Caco-2 (cell line): Measurements from ENCODE around the gene PLCH1. TPM values are rescaled to one million over a fixed set of nuclear protein-coding genes. Genes with fewer than 3 reads are reported as not detected.

Experiments
- BruUV-seq: library from RNA; stranded (reverse); fragments of 400-500 nt; replicated peaks from 2 replicates; lab custom pipeline; 2021; lab: Mats Ljungman, UMichigan
- CTCF ChIA-PET: fragments of 300-600 bp; sonication (Branson Sonifier 250); formaldehyde crosslinking; loops from one replicate; lab custom pipeline; 2022; ENCODE audit warnings: antibody characterized with exemption; lab: Charles Lee
- POLR2A ChIA-PET: fragments of 300-600 bp; sonication (Branson Sonifier 250); formaldehyde crosslinking; loops from one replicate; lab custom pipeline; 2022; ENCODE audit warnings: antibody characterized with exemption; lab: Charles Lee
- DNase-seq, 2 experiments: peaks; one replicate each; pipeline versions ENCODE4 v3.0.0 to v3.0.0-alpha.2; 2020 to 2022
- H3K27me3 ChIP-seq: replicated peaks from 2 replicates; pipeline ENCODE4 v1.6.0; 2011; ENCODE audit warnings: low read length; ENCODE audit not compliant: control insufficient read depth, insufficient read depth
- H3K36me3 ChIP-seq: 2 replicates; pipeline ENCODE4 v1.5.1; 2011; ENCODE audit warnings: low read length; ENCODE audit not compliant: control insufficient read depth, insufficient read depth
- H3K4me1 ChIP-seq: fragments of 250-450 bp; sonication (Bioruptor Pico); 2 replicates; pipeline ENCODE4 v1.5.1; 2020; ENCODE audit warnings: mild to moderate bottlenecking
- H3K4me3 ChIP-seq: 2 replicates; pipeline ENCODE4 v1.5.1; 2011; ENCODE audit warnings: low read depth, mild to moderate bottlenecking, control low read depth, low read length
- H3K9me3 ChIP-seq: fragments of 250-450 bp; sonication (Bioruptor Pico); 2 replicates; pipeline ENCODE4 v1.5.1; 2020; ENCODE audit warnings: mild to moderate bottlenecking, moderate library complexity
- H3K27ac Mint-ChIP-seq: one replicate; pipeline ENCODE4 v1.8.0; 2022; ENCODE audit warnings: mixed read lengths; ENCODE audit not compliant: unreplicated experiment
- H3K27me3 Mint-ChIP-seq: one replicate; pipeline ENCODE4 v1.8.0; 2022; ENCODE audit warnings: mixed read lengths; ENCODE audit not compliant: insufficient read depth, unreplicated experiment
- H3K36me3 Mint-ChIP-seq: one replicate; pipeline ENCODE4 v1.8.0; 2022; ENCODE audit warnings: mild to moderate bottlenecking, mixed read lengths; ENCODE audit not compliant: insufficient read depth, unreplicated experiment
- H3K4me1 Mint-ChIP-seq: one replicate; pipeline ENCODE4 v1.8.0; 2022; ENCODE audit warnings: low read depth, mixed read lengths; ENCODE audit not compliant: unreplicated experiment
- H3K4me3 Mint-ChIP-seq: one replicate; pipeline ENCODE4 v1.8.0; 2022; ENCODE audit warnings: mild to moderate bottlenecking, moderate library complexity, mixed read lengths; ENCODE audit not compliant: unreplicated experiment
- H3K9me3 Mint-ChIP-seq: one replicate; pipeline ENCODE4 v1.8.0; 2022; ENCODE audit warnings: mixed read lengths; ENCODE audit not compliant: unreplicated experiment
- CTCF ChIP-seq, 2 experiments: fragments of 200-600 bp in 1 of 2; IDR thresholded peaks; 1 replicate in 1 of 2; 2 replicates in 1 of 2; pipeline versions ENCODE4 v1.5.1 to v1.8.0; 2011 to 2022; ENCODE audit warnings: antibody characterized with exemption in 1 of 2, control low read depth in 1 of 2, inconsistent platforms in 1 of 2, low read depth in 1 of 2, low read length in 1 of 2, mild to moderate bottlenecking in 1 of 2, moderate library complexity in 1 of 2; ENCODE audit not compliant: insufficient read depth in 1 of 2, severe bottlenecking in 1 of 2, unreplicated experiment in 1 of 2
- intact Hi-C: fragments of 100-400 bp; cut with micrococcal nuclease; formaldehyde crosslinking; loops from one replicate; pipeline ENCODE4 v1.10.0; 2022; ENCODE audit not compliant: unreplicated experiment
- total RNA-seq: library from RNA; stranded (reverse); gene quantifications from 2 replicates; pipeline ENCODE4 v1.2.3, GENCODE V29; 2022

PLCH1 gene
- total RNA-seq, 1 experiment from 2014 or later, result 3.1 TPM

- Mint-ChIP-seq H3K4me1 (peaks cover 11% of the 10 kb centered on the region), H3K27ac (no peak overlapping the region), H3K36me3 (no peaks in the 10 kb centered on the region), H3K4me3 (no peak overlapping the region), H3K27me3 (peaks cover 7% of the 10 kb centered on the region), H3K9me3 (no peaks in the 10 kb centered on the region)
- Histone ChIP-seq H3K4me3 (no peak overlapping the region), H3K27me3 (no peaks in the 10 kb centered on the region), H3K9me3 (no peaks in the 10 kb centered on the region), H3K4me1 (peaks cover 8% of the 10 kb centered on the region; the same call in 1 of the 2 replicates), H3K36me3 (no peaks in the 10 kb centered on the region)
- no peak for DNase-seq
- ChIA-PET CTCF (interaction anchor here (2.4 kb wide), 1 partner anchor 315 kb away, joined by 7 read pairs; no protein-coding TSS in a partner anchor), POLR2A (no interaction called here)
- no TSS peak for BruUV-seq
- intact Hi-C loops, result no loop called here
- no peak for TF ChIP-seq CTCF (IDR thresholded peaks at IDR 0.05; ENCODE audit: insufficient read depth in 1 of 2, low read depth in 1 of 2, low read length in 1 of 2, severe bottlenecking in 1 of 2, unreplicated experiment in 1 of 2)
These were observed 357.3 kb downstream of the PLCH1 start for GRCh38 chr3:155387571-155387970.

GRCh38 chr3:155386919-155387318 is 358.0 kb downstream of the PLCH1 start:
- intact Hi-C loops, result no loop called here
- POLR2A ChIA-PET, result no interaction called here
- CTCF ChIA-PET, result interaction anchor here (2.4 kb wide), 1 partner anchor 315 kb away, joined by 7 read pairs; no protein-coding TSS in a partner anchor

GRCh38 chr3:155385896-155386625 is 358.8 kb downstream of the PLCH1 start:
- intact Hi-C loops, result no loop called here
- no peak overlapping the region for H3K4me3 Mint-ChIP-seq
- H3K36me3 Mint-ChIP-seq, result no peaks in the 10 kb centered on the region
- H3K4me3 ChIP-seq, result no peak overlapping the region
- ChIA-PET CTCF (interaction anchor here (0.7 to 1.0 kb wide), 2 partner anchors 35 to 316 kb away, joined by 3 read pairs; no protein-coding TSS in a partner anchor), POLR2A (no interaction called here)
- H3K27me3 ChIP-seq, result no peaks in the 10 kb centered on the region
- BruUV-seq, result no TSS peak
- DNase-seq, result no peak
- H3K9me3 ChIP-seq, result no peaks in the 10 kb centered on the region
- H3K36me3 ChIP-seq, result no peaks in the 10 kb centered on the region
- H3K27ac Mint-ChIP-seq, result no peak overlapping the region
- H3K4me1 ChIP-seq, result peaks cover under 1% of the 10 kb centered on the region; the same call in 1 of the 2 replicates
- no peaks in the 10 kb centered on the region for H3K9me3 Mint-ChIP-seq
- peaks cover 7% of the 10 kb centered on the region for H3K27me3 Mint-ChIP-seq
- TF ChIP-seq CTCF (IDR thresholded peaks at IDR 0.05; ENCODE audit: insufficient read depth in 1 of 2, low read depth in 1 of 2, low read length in 1 of 2, severe bottlenecking in 1 of 2, unreplicated experiment in 1 of 2), result no peak
- H3K4me1 Mint-ChIP-seq, result peaks cover 11% of the 10 kb centered on the region

More at GRCh38 chr3:155386919-155387318, 358.0 kb downstream of the PLCH1 start:
- Mint-ChIP-seq H3K4me3 (no peak overlapping the region), H3K27me3 (peaks cover 7% of the 10 kb centered on the region), H3K27ac (no peak overlapping the region), H3K4me1 (peaks cover 11% of the 10 kb centered on the region), H3K9me3 (no peaks in the 10 kb centered on the region), H3K36me3 (no peaks in the 10 kb centered on the region)
- BruUV-seq, result no TSS peak
- no peak overlapping the region for H3K4me3 ChIP-seq
- no peak for TF ChIP-seq CTCF (IDR thresholded peaks at IDR 0.05; ENCODE audit: insufficient read depth in 1 of 2, low read depth in 1 of 2, low read length in 1 of 2, severe bottlenecking in 1 of 2, unreplicated experiment in 1 of 2)
- peaks cover 8% of the 10 kb centered on the region; the same call in 1 of the 2 replicates for H3K4me1 ChIP-seq
- no peak for DNase-seq
- no peaks in the 10 kb centered on the region for H3K9me3 ChIP-seq
- H3K27me3 ChIP-seq, result no peaks in the 10 kb centered on the region
- no peaks in the 10 kb centered on the region for H3K36me3 ChIP-seq
